Measurements from ENCODE around the gene CSNK1G3.

The CSNK1G3 gene

DNA sequence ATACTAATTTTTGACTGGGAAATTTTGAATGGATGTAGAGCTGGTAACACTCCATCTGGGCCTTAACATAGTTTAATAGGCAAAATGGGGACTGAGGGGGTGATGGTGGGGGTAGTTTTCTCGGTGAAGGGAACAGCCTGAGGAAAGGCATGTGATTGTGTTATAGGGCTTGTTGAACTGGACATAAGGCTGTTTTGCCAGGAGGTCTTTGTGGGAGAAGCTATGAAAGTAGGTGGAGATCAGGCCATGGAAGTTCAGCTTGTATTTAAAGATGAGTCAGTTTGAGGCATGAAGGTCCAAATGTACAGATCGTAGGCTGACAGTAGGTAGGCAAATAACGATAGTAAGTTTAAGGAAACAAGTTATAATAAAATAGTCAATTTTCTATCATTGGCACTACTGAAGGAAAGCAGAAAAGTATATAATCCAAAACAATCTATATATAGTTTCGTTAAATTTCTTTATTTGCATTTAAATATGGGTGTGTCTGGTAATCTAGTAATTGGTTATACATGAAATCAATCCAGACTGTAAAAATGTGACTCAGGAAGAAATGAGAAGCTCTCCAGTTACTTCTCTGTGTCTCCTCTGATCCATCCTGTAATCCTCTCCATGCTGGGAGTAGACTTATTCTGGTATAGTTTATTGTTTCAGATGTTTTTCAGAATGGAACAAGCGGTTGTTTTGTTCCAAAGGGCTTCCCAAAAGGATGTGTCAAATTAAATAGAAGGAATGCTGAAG is 2.8 kb downstream of the CSNK1G3 start:
- no peak overlapping the region for H3K4me3 ChIP-seq (ENCODE audit: low read depth, low read length)
- TF ChIP-seq, protein P1, sequence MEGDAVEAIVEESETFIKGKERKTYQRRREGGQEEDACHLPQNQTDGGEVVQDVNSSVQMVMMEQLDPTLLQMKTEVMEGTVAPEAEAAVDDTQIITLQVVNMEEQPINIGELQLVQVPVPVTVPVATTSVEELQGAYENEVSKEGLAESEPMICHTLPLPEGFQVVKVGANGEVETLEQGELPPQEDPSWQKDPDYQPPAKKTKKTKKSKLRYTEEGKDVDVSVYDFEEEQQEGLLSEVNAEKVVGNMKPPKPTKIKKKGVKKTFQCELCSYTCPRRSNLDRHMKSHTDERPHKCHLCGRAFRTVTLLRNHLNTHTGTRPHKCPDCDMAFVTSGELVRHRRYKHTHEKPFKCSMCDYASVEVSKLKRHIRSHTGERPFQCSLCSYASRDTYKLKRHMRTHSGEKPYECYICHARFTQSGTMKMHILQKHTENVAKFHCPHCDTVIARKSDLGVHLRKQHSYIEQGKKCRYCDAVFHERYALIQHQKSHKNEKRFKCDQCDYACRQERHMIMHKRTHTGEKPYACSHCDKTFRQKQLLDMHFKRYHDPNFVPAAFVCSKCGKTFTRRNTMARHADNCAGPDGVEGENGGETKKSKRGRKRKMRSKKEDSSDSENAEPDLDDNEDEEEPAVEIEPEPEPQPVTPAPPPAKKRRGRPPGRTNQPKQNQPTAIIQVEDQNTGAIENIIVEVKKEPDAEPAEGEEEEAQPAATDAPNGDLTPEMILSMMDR (conservative IDR thresholded peaks at IDR 0.05; ENCODE audit: low read depth, low read length) = no peak
- DNase-seq (ENCODE audit: low read depth) = no peak

DNA sequence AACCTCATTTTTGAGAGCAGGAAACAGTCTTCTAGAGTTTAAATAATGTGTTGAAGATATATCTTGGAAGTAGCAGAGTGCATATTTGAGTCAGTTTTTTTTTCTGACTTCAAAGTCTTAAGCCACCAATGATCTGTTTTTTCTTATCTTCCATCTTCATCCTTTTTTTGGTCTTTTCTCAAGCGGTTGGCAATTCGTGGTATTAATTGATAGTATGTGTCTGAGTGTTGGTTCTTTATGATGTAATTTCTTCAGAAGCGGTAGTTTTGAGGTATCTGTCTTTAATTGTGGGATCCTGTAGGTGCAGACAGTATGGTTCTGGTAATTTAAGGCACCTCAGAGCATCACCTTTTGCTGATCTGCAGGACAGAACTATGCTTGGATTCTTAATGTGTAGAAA is 3.9 kb downstream of the CSNK1G3 start:
- H3K4me3 ChIP-seq (ENCODE audit: low read depth, low read length) = no peak overlapping the region
- TF ChIP-seq, protein P1 (conservative IDR thresholded peaks at IDR 0.05; ENCODE audit: low read depth, low read length) = no peak
- DNase-seq (ENCODE audit: low read depth) = no peak

DNA sequence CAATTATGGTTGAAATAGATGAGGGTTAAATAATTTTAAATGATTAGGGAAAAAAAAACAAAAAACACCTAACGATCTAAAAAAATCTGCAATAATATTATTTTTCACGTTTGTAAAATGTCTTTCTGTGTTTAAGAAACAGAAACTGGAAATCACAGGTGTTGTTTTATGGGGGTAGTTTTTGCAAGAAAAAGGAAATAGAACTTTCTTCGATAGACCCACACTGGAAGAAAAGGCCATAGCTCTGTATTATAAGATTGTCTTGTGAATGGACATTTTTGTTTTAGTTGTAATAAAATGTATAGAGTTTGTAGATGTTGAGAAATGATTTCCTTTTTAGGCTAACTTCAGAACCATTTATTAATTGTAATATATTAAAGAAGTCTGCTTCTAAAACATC is 5.5 kb downstream of the CSNK1G3 start:
- TF ChIP-seq, protein P1 (conservative IDR thresholded peaks at IDR 0.05; ENCODE audit: low read depth, low read length) = no peak
- no peak overlapping the region for H3K4me3 ChIP-seq (ENCODE audit: low read depth, low read length)
- no peak for DNase-seq (ENCODE audit: low read depth)

DNA sequence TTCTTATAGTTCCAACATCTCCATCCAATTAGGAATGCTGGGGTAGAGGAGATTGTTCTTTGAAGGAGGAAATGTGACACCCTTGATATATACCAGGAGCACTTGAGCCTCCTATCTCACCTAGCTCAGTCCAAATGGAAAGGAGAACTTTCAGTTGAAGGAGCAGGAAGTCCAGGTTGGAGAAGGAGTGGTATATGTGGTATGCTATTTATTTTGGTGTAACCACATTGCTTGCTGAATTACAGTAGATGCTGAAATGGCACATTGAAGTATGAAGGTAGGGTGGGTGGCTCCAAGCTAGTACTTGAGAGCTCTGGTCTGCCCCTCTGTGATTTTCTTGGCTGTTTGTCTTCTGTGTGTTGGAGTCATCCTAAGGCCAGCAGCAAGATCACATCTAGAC is 6.1 kb downstream of the CSNK1G3 start:
- no peak overlapping the region for H3K4me3 ChIP-seq (ENCODE audit: low read depth, low read length)
- TF ChIP-seq, protein P1 (conservative IDR thresholded peaks at IDR 0.05; ENCODE audit: low read depth, low read length) = no peak
- DNase-seq (ENCODE audit: low read depth) = no peak

DNA sequence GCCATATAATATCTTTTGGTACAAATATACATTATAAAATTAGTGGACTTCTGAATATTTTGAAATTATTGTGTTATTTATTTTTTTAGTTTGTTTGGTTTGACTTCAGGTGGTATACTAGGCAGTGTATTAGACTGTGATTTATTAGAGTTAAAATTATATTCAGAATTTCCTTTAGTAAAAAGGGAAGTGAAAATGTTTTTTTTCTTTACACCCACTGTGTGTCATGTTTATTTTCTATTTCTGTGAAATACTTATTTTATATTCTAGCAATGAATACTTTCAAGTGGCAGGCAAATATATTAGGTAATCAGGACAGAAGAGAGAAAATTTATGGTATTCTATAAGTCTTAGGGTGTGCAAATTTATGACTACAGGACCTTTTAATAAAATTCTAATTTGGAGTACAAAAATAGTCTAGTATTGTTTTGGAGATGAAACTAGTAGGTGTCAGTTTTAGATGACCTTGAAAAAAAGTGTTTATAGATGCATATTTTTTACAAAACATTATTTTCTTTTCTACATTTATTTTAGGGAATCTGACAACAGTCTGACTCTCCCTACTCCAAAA is 8.8 kb downstream of the CSNK1G3 start:
- TF ChIP-seq, protein P1 (conservative IDR thresholded peaks at IDR 0.05; ENCODE audit: low read depth, low read length) = no peak
- no peak overlapping the region for H3K4me3 ChIP-seq (ENCODE audit: low read depth, low read length)
- no peak for DNase-seq (ENCODE audit: low read depth)

DNA sequence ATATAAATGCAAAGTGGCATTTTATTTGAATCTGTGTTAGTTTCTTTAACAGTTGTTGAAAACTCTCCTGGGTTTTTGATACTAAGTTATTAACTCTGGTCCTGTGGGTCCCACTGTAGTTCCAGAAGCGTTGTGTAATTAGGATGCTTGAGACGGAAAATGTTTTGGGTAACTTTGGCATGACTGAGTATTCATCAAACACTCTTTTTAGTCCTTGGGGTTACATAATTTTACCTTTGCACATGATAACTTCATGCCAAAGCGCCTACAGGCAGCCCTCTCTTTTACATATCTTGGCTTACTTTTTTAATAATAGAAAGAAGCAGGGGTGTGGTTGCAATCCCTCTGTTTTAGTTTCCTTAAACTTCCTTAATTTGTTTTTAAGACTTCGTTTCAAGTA is 12.2 kb downstream of the CSNK1G3 start:
- DNase-seq (ENCODE audit: low read depth) = no peak
- TF ChIP-seq, protein P1 (conservative IDR thresholded peaks at IDR 0.05; ENCODE audit: low read depth, low read length) = no peak
- H3K4me3 ChIP-seq (ENCODE audit: low read depth, low read length) = no peak overlapping the region

DNA sequence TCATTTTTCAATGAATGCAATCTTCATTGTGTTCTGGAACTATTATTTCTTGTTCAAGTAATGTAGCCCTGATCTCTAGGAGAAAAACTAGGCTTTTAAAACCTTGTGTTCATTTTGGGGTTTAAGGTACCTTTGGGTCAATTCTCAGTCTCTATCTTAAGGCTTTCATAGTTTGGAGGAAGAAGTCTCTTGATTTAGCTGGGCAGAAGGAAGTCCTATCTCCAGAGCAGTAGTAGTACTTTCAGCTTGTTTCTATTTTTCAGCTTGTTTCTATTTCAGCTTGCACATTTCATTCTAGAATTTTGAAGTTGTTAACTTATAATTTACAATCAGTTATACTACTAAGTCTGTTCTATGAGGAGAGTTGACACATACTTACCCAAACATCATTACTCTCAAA is 15.2 kb downstream of the CSNK1G3 start:
- no peak overlapping the region for H3K4me3 ChIP-seq (ENCODE audit: low read depth, low read length)
- DNase-seq (ENCODE audit: low read depth) = no peak
- TF ChIP-seq, protein P1 (conservative IDR thresholded peaks at IDR 0.05; ENCODE audit: low read depth, low read length) = no peak

Measured in choroid plexus epithelial cell (primary cell).